Measurements from ENCODE around the gene ABCA8. TPM values are rescaled to one million over a fixed set of nuclear protein-coding genes. Genes with fewer than 3 reads are reported as not detected.
A peak's percentile ranks its signal among the peaks of the same experiment; 100 is the strongest.

Gene ABCA8
- total RNA-seq, 1 donor, result 2.2 TPM

- peak; percentile 58 for DNase-seq (ENCODE audit: low read depth)
- no peak overlapping the region for H3K4me3 ChIP-seq (ENCODE audit: low read depth, low read length)
- no peak for TF ChIP-seq CTCF (IDR thresholded peaks at IDR 0.05; ENCODE audit: insufficient read depth, low read depth, low read length)
Measured at GRCh38 chr17:68849673-68850610, 105.2 kb downstream of the ABCA8 start.

GRCh38 chr17:68847711-68848110, 107.5 kb downstream of the ABCA8 start:
- H3K4me3 ChIP-seq (ENCODE audit: low read depth, low read length), result no peak overlapping the region
- TF ChIP-seq CTCF (IDR thresholded peaks at IDR 0.05; ENCODE audit: insufficient read depth, low read depth, low read length), result no peak
- no peak for DNase-seq (ENCODE audit: low read depth)

- TF ChIP-seq CTCF (IDR thresholded peaks at IDR 0.05; ENCODE audit: insufficient read depth, low read depth, low read length), result no peak
- no peak overlapping the region for H3K4me3 ChIP-seq (ENCODE audit: low read depth, low read length)
- peak; percentile 63 for DNase-seq (ENCODE audit: low read depth)
Measured at GRCh38 chr17:68843522-68843921, 111.7 kb downstream of the ABCA8 start.

- no peak overlapping the region for H3K4me3 ChIP-seq (ENCODE audit: low read depth, low read length)
- no peak for TF ChIP-seq CTCF (IDR thresholded peaks at IDR 0.05; ENCODE audit: insufficient read depth, low read depth, low read length)
- no peak for DNase-seq (ENCODE audit: low read depth)
Measured at GRCh38 chr17:68840073-68840472, 115.1 kb downstream of the ABCA8 start.

GRCh38 chr17:68835071-68835470, 120.1 kb downstream of the ABCA8 start:
- DNase-seq (ENCODE audit: low read depth), result peak; percentile 76
- no peak overlapping the region for H3K4me3 ChIP-seq (ENCODE audit: low read depth, low read length)
- TF ChIP-seq CTCF (IDR thresholded peaks at IDR 0.05; ENCODE audit: insufficient read depth, low read depth, low read length), result no peak

- H3K4me3 ChIP-seq (ENCODE audit: low read depth, low read length), result no peak overlapping the region
- no peak for DNase-seq (ENCODE audit: low read depth)
- no peak for TF ChIP-seq CTCF (IDR thresholded peaks at IDR 0.05; ENCODE audit: insufficient read depth, low read depth, low read length)
Measured at GRCh38 chr17:68834328-68834836, 120.8 kb downstream of the ABCA8 start.
